WTC11 (cell line): ENCODE data around the gene GIMAP4. TPM values are rescaled to one million over a fixed set of nuclear protein-coding genes. Genes with fewer than 3 reads are reported as not detected.
"Not testable (repeated sequence)": the region's sequence is repeated elsewhere in the genome, so short reads cannot be mapped to it uniquely, and the experiment has no call there.

ENCODE experiments used
- ATAC-seq: fragments of 200-7000 bp; cut with Tn5 transposase; 2 replicates; pipeline ENCODE4 v1.10.0; 2021; ENCODE audit warnings: mild to moderate bottlenecking, moderate library complexity
- CTCF ChIA-PET: fragments of 300-600 bp; sonication (Branson Sonifier 250); formaldehyde crosslinking; loops from one replicate; lab custom pipeline; 2021; ENCODE audit warnings: antibody characterized with exemption; lab: Charles Lee
- POLR2A ChIA-PET: fragments of 350-600 bp; sonication (Branson Sonifier 250); formaldehyde crosslinking; loops from one replicate; lab custom pipeline; 2021; ENCODE audit warnings: antibody characterized with exemption; lab: Charles Lee
- DNase-seq: peaks from one replicate; pipeline ENCODE4 v3.0.0; 2021; ENCODE audit warnings: low spot score
- H3K27ac Mint-ChIP-seq: 2 replicates; pipeline ENCODE4 v1.8.0; 2021; ENCODE audit warnings: mixed read lengths
- H3K27me3 Mint-ChIP-seq: 2 replicates; pipeline ENCODE4 v1.8.0; 2021; ENCODE audit warnings: low read depth, mild to moderate bottlenecking, moderate library complexity, mixed read lengths
- H3K36me3 Mint-ChIP-seq: 2 replicates; pipeline ENCODE4 v1.8.0; 2021; ENCODE audit warnings: mixed read lengths
- H3K4me1 Mint-ChIP-seq: 2 replicates; pipeline ENCODE4 v1.8.0; 2022; ENCODE audit warnings: mixed read lengths
- H3K4me3 Mint-ChIP-seq: 2 replicates; pipeline ENCODE4 v1.8.0; 2021; ENCODE audit warnings: mild to moderate bottlenecking, moderate library complexity, mixed read lengths
- H3K9me3 Mint-ChIP-seq: 2 replicates; pipeline ENCODE4 v1.8.0; 2021; ENCODE audit warnings: mixed read lengths
- ATF6 ChIP-seq: sonication (generic); formaldehyde crosslinking; IDR thresholded peaks from 2 replicates; pipeline ENCODE4 v1.8.1; 2023; ENCODE audit warnings: mild to moderate bottlenecking, missing genetic modification reagents
- CTCF ChIP-seq: fragments of 200-600 bp; IDR thresholded peaks from 2 replicates; pipeline ENCODE4 v1.8.0; 2022; ENCODE audit warnings: antibody characterized with exemption
- ESRRA ChIP-seq: sonication (generic); formaldehyde crosslinking; IDR thresholded peaks from 2 replicates; pipeline ENCODE4 v1.8.1; 2022; ENCODE audit warnings: mild to moderate bottlenecking, missing genetic modification reagents, borderline replicate concordance
- GTF2I ChIP-seq: fragments of 250-450 bp; sonication (Bioruptor Pico); conservative IDR thresholded peaks from 2 replicates; pipeline ENCODE4 v1.4.0; 2021; ENCODE audit warnings: mild to moderate bottlenecking
- IRF1 ChIP-seq: sonication (generic); formaldehyde crosslinking; IDR thresholded peaks from 2 replicates; pipeline ENCODE4 v1.8.0; 2023; ENCODE audit warnings: missing genetic modification reagents
- NFE2L1 ChIP-seq: sonication (generic); formaldehyde crosslinking; IDR thresholded peaks from 2 replicates; pipeline ENCODE4 v1.8.1; 2023; ENCODE audit warnings: missing genetic modification reagents
- PREB ChIP-seq: sonication (generic); formaldehyde crosslinking; IDR thresholded peaks from 2 replicates; pipeline ENCODE4 v1.8.1; 2022; ENCODE audit warnings: mild to moderate bottlenecking, missing genetic modification reagents, moderate library complexity, borderline replicate concordance
- RELA ChIP-seq: sonication (generic); formaldehyde crosslinking; IDR thresholded peaks from 2 replicates; pipeline ENCODE4 v1.8.1; 2022; ENCODE audit warnings: missing genetic modification reagents, mild to moderate bottlenecking, borderline replicate concordance
- SMAD4 ChIP-seq: sonication (generic); formaldehyde crosslinking; IDR thresholded peaks from 2 replicates; pipeline ENCODE4 v1.8.0; 2022; ENCODE audit warnings: mild to moderate bottlenecking, missing genetic modification reagents
- SOX15 ChIP-seq: fragments of 250-450 bp; sonication (Bioruptor Pico); IDR thresholded peaks from 2 replicates; pipeline ENCODE4 v1.9.0; 2021; ENCODE audit warnings: mild to moderate bottlenecking
- SP1 ChIP-seq: sonication (generic); formaldehyde crosslinking; conservative IDR thresholded peaks from 2 replicates; pipeline ENCODE4 v1.8.1; 2022; ENCODE audit warnings: missing genetic modification reagents
- STAT6 ChIP-seq: sonication (generic); formaldehyde crosslinking; conservative IDR thresholded peaks from 2 replicates; pipeline ENCODE4 v1.8.1; 2023; ENCODE audit warnings: mild to moderate bottlenecking, low read depth, missing genetic modification reagents, moderate library complexity
- ZMAT4 ChIP-seq: fragments of 250-450 bp; sonication (Bioruptor Pico); IDR thresholded peaks from 2 replicates; pipeline ENCODE4 v1.9.0; 2021; ENCODE audit warnings: mild to moderate bottlenecking
- ZNF263 ChIP-seq: sonication (generic); formaldehyde crosslinking; IDR thresholded peaks from 2 replicates; pipeline ENCODE4 v1.8.1; 2022; ENCODE audit warnings: low read depth, mild to moderate bottlenecking, moderate library complexity, missing genetic modification reagents
- ZNF396 ChIP-seq: fragments of 250-450 bp; sonication (Bioruptor Pico); IDR thresholded peaks from 2 replicates; pipeline ENCODE4 v1.8.0; 2021; ENCODE audit warnings: mild to moderate bottlenecking, moderate library complexity, borderline replicate concordance
- total RNA-seq: library from RNA; stranded (reverse); gene quantifications from 3 replicates; pipeline ENCODE4 v1.2.3, GENCODE V29; 2021
- TF ChIP-seq, protein P1 (sequence below): sonication (generic); formaldehyde crosslinking; IDR thresholded peaks from 2 replicates; pipeline ENCODE4 v1.8.1; 2022; ENCODE audit warnings: low read depth, missing genetic modification reagents, borderline replicate concordance
- TF ChIP-seq, protein P2 (sequence below): sonication (generic); formaldehyde crosslinking; IDR thresholded peaks from 2 replicates; pipeline ENCODE4 v1.8.1; 2023; ENCODE audit warnings: mild to moderate bottlenecking, missing genetic modification reagents, moderate library complexity

Gene GIMAP4
- total RNA-seq, 1 experiment from 2014 or later: 0.28 TPM

GRCh38 chr7:150595361-150595760, 28.2 kb downstream of the GIMAP4 start (continued):
- TF ChIP-seq IRF1 (CRISPR knock-in tag) (no peak), CTCF (no peak)
- TF ChIP-seq, protein P1, sequence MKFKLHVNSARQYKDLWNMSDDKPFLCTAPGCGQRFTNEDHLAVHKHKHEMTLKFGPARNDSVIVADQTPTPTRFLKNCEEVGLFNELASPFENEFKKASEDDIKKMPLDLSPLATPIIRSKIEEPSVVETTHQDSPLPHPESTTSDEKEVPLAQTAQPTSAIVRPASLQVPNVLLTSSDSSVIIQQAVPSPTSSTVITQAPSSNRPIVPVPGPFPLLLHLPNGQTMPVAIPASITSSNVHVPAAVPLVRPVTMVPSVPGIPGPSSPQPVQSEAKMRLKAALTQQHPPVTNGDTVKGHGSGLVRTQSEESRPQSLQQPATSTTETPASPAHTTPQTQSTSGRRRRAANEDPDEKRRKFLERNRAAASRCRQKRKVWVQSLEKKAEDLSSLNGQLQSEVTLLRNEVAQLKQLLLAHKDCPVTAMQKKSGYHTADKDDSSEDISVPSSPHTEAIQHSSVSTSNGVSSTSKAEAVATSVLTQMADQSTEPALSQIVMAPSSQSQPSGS: no peak

DNA sequence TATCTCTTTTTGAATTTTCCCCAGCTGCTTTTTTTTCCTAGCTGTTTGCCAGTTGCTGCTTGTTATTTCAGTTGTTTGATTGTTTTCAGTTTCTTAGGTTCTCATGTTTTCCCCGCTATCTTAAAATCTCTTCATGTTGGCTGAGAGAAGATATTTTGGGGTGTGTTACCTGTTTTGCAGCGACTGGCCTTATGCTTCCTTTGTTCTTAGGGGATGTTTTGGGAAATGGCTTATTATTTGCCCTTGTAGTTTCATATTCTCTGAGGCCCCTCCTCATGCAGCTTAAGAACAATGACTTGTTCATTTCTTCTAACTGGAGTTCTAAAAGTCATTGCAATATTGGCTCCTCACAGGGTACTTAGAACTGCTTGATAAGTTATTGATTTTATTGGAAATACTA, 36.4 kb downstream of the GIMAP4 start:
- H3K4me1 Mint-ChIP-seq, ATAC-seq, POLR2A ChIA-PET, H3K4me3 Mint-ChIP-seq, H3K27ac Mint-ChIP-seq, DNase-seq, CTCF ChIA-PET: not testable (repeated sequence)
- Mint-ChIP-seq H3K9me3 (peaks cover 68% of the 10 kb centered on the region), H3K27me3 (peaks cover 61% of the 10 kb centered on the region), H3K36me3 (peaks cover 13% of the 10 kb centered on the region; the same call in 1 of the 2 replicates)

DNA sequence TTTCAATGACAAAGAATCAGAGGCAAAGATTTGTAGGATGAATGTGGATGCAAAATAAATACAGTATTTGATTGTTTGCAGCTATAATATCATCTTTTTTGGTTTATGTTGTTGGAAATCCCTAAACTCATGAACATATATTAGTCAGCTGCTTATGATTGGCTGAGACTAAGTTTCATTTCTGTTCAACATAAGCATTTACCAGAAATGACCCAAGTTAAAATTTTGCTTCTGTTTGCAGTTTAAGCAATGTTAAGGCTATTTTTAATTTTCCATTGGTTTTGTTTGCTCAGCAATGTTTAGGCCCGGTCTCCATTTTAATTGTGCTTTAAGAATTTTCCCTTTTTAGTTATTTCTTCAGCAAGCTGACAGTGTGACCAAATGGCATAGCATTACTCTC, 43.0 kb downstream of the GIMAP4 start:
- peaks cover 12% of the 10 kb centered on the region; the same call in 1 of the 2 replicates for H3K36me3 Mint-ChIP-seq
- ATAC-seq: no peak
- no peak for DNase-seq
- ChIA-PET POLR2A (no interaction called here), CTCF (no interaction called here)
- 0 out of 2 replicates have a peak, but pooled peaks cover 3% of the 10 kb centered on the region for H3K4me1 Mint-ChIP-seq
- TF ChIP-seq NFE2L1 (CRISPR knock-in tag) (no peak), SMAD4 (CRISPR knock-in tag) (no peak), ESRRA (CRISPR knock-in tag) (no peak), SOX15 (no peak), ZNF396 (no peak), GTF2I (CRISPR knock-in tag) (no peak), ZMAT4 (CRISPR knock-in tag) (no peak), ZNF263 (CRISPR knock-in tag) (no peak), RELA (no peak), PREB (CRISPR knock-in tag) (no peak), STAT6 (CRISPR knock-in tag) (no peak), ATF6 (no peak), SP1 (CRISPR knock-in tag) (no peak)
- TF ChIP-seq, protein P2, sequence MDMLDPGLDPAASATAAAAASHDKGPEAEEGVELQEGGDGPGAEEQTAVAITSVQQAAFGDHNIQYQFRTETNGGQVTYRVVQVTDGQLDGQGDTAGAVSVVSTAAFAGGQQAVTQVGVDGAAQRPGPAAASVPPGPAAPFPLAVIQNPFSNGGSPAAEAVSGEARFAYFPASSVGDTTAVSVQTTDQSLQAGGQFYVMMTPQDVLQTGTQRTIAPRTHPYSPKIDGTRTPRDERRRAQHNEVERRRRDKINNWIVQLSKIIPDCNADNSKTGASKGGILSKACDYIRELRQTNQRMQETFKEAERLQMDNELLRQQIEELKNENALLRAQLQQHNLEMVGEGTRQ (CRISPR knock-in tag): no peak
- TF ChIP-seq, protein P1: no peak
- peaks cover 40% of the 10 kb centered on the region for H3K9me3 Mint-ChIP-seq
- peaks cover 53% of the 10 kb centered on the region for H3K27me3 Mint-ChIP-seq
- H3K4me3 Mint-ChIP-seq: no peak overlapping the region
- no peak overlapping the region for H3K27ac Mint-ChIP-seq
